A673 (cell line): ENCODE data around the gene NT5C1B. TPM values are rescaled to one million over a fixed set of nuclear protein-coding genes. Genes with fewer than 3 reads are reported as not detected.

Source experiments
- BruUV-seq: library from RNA; stranded (reverse); fragments of 400-500 nt; replicated peaks from 2 replicates; lab custom pipeline; 2021; lab: Mats Ljungman, UMichigan
- CTCF ChIA-PET: fragments of 300-600 bp; sonication (Branson Sonifier 250); formaldehyde crosslinking; loops from one replicate; lab custom pipeline; 2022; ENCODE audit warnings: antibody characterized with exemption; lab: Charles Lee
- POLR2A ChIA-PET: fragments of 300-600 bp; sonication (Branson Sonifier 250); formaldehyde crosslinking; loops from one replicate; lab custom pipeline; 2022; ENCODE audit warnings: antibody characterized with exemption; ENCODE audit not compliant: low non-redundant PET; lab: Charles Lee
- DNase-seq: peaks from one replicate; pipeline ENCODE4 v3.0.0-alpha.2; 2015; ENCODE audit warnings: low spot score
- H3K27ac ChIP-seq: fragments of 200-600 bp; sonication (generic); 2 replicates; pipeline ENCODE4 v1.5.1; 2016; ENCODE audit warnings: mixed run types, low read depth, mild to moderate bottlenecking, mixed read lengths, antibody characterized with exemption, low read length; ENCODE audit not compliant: poor library complexity, severe bottlenecking
- H3K27me3 ChIP-seq: fragments of 200-600 bp; sonication (generic); replicated peaks from 2 replicates; pipeline ENCODE4 v1.6.1; 2017; ENCODE audit warnings: mixed run types, low read depth, mild to moderate bottlenecking, mixed read lengths, antibody characterized with exemption, low read length; ENCODE audit not compliant: insufficient read depth, poor library complexity
- H3K36me3 ChIP-seq: fragments of 200-600 bp; sonication (generic); 2 replicates; pipeline ENCODE4 v1.6.1; 2016; ENCODE audit warnings: mixed run types, mild to moderate bottlenecking, mixed read lengths, antibody characterized with exemption, low read length; ENCODE audit not compliant: insufficient read depth, poor library complexity, severe bottlenecking
- H3K4me1 ChIP-seq: fragments of 200-600 bp; sonication (generic); 2 replicates; pipeline ENCODE4 v1.6.1; 2017; ENCODE audit warnings: mixed run types, mild to moderate bottlenecking, mixed read lengths, antibody characterized with exemption, low read length; ENCODE audit not compliant: insufficient read depth, poor library complexity, severe bottlenecking
- H3K4me3 ChIP-seq: fragments of 200-600 bp; sonication (generic); 2 replicates; pipeline ENCODE4 v1.5.1; 2016; ENCODE audit warnings: low read depth, mixed run types, mild to moderate bottlenecking, mixed read lengths, low read length; ENCODE audit not compliant: poor library complexity, severe bottlenecking
- H3K9me3 ChIP-seq: fragments of 200-600 bp; sonication (generic); 2 replicates; pipeline ENCODE4 v1.6.1; 2016; ENCODE audit warnings: mixed run types, low read depth, mild to moderate bottlenecking, mixed read lengths, antibody characterized with exemption, low read length; ENCODE audit not compliant: poor library complexity, severe bottlenecking
- EZH2 ChIP-seq: fragments of 200-600 bp; sonication (generic); IDR thresholded peaks from 2 replicates; pipeline ENCODE4 v1.6.1; 2017; ENCODE audit warnings: borderline replicate concordance, low read depth, mild to moderate bottlenecking, mixed read lengths, antibody characterized with exemption, low read length; ENCODE audit not compliant: poor library complexity, severe bottlenecking
- intact Hi-C: fragments of 100-400 bp; cut with micrococcal nuclease; formaldehyde crosslinking; loops from one replicate; pipeline ENCODE4 v1.10.0; 2022; ENCODE audit not compliant: unreplicated experiment
- total RNA-seq: library from RNA; stranded (reverse); gene quantifications from 2 replicates; pipeline ENCODE4 v1.2.3, GENCODE V29; 2021
- TF ChIP-seq, protein P1 (sequence below): fragments of 300-800, 200-600 bp; sonication (generic); conservative IDR thresholded peaks from 2 replicates; pipeline ENCODE4 v1.5.1; 2017; ENCODE audit warnings: low read depth, mild to moderate bottlenecking, antibody characterized with exemption, low read length, moderate library complexity, mixed read lengths

Gene NT5C1B
- total RNA-seq, 1 experiment from 2014 or later, result not detected

DNA sequence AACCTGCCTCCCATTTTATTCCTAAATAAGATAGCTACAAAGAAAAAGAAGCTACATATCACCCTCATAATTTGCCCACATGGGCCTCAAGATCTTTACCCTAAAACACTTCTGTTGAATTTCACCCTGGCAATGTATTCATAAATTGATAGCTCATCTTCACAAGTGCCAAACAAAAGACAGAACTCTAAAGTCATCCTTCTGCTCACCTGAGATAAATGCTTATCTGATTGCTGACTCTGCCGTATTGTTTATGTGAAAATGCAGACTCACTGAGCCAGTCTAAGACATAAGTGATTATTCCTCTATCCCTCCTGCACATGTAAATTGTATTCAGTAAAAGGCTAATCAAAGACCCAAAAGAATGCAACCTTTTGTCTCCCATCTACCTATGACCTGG, 30.9 kb downstream of the NT5C1B start:
- Histone ChIP-seq H3K4me3 (no peak overlapping the region), H3K27ac (no peak overlapping the region), H3K27me3 (no peaks in the 10 kb centered on the region), H3K4me1 (peaks cover 15% of the 10 kb centered on the region), H3K9me3 (no peaks in the 10 kb centered on the region), H3K36me3 (peaks cover 15% of the 10 kb centered on the region)
- intact Hi-C loops, result no loop called here
- DNase-seq, result no peak
- POLR2A ChIA-PET, result no interaction called here
- CTCF ChIA-PET, result no interaction called here
- no peak for TF ChIP-seq EZH2
- TF ChIP-seq, protein P1, sequence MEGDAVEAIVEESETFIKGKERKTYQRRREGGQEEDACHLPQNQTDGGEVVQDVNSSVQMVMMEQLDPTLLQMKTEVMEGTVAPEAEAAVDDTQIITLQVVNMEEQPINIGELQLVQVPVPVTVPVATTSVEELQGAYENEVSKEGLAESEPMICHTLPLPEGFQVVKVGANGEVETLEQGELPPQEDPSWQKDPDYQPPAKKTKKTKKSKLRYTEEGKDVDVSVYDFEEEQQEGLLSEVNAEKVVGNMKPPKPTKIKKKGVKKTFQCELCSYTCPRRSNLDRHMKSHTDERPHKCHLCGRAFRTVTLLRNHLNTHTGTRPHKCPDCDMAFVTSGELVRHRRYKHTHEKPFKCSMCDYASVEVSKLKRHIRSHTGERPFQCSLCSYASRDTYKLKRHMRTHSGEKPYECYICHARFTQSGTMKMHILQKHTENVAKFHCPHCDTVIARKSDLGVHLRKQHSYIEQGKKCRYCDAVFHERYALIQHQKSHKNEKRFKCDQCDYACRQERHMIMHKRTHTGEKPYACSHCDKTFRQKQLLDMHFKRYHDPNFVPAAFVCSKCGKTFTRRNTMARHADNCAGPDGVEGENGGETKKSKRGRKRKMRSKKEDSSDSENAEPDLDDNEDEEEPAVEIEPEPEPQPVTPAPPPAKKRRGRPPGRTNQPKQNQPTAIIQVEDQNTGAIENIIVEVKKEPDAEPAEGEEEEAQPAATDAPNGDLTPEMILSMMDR, result no peak
- no TSS peak for BruUV-seq

DNA sequence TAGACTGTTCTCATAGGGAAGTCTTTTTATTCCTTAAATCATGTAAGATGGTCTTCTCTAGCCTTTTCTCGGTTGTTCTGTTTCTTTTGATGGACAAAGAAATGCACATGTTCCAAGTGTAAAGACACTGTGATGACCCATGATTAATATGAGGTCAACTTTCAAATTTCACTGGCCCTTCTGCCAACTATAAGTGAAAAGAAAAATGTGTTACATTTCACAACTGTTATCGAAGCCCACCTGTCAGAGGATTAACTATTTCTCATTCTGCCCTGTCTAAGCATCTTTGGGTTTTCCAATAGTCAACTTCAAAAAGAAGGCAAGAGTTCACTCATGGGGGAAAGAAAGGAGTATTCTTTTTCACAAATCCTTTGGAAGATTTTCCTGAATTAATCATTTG, 32.2 kb downstream of the NT5C1B start:
- Histone ChIP-seq H3K27me3 (no peaks in the 10 kb centered on the region), H3K36me3 (peaks cover 15% of the 10 kb centered on the region), H3K4me3 (no peak overlapping the region), H3K27ac (no peak overlapping the region), H3K4me1 (peaks cover 15% of the 10 kb centered on the region), H3K9me3 (no peaks in the 10 kb centered on the region)
- no TSS peak for BruUV-seq
- TF ChIP-seq, protein P1, result no peak
- TF ChIP-seq EZH2, result no peak
- POLR2A ChIA-PET, result no interaction called here
- no peak for DNase-seq
- intact Hi-C loops, result no loop called here
- CTCF ChIA-PET, result no interaction called here

DNA sequence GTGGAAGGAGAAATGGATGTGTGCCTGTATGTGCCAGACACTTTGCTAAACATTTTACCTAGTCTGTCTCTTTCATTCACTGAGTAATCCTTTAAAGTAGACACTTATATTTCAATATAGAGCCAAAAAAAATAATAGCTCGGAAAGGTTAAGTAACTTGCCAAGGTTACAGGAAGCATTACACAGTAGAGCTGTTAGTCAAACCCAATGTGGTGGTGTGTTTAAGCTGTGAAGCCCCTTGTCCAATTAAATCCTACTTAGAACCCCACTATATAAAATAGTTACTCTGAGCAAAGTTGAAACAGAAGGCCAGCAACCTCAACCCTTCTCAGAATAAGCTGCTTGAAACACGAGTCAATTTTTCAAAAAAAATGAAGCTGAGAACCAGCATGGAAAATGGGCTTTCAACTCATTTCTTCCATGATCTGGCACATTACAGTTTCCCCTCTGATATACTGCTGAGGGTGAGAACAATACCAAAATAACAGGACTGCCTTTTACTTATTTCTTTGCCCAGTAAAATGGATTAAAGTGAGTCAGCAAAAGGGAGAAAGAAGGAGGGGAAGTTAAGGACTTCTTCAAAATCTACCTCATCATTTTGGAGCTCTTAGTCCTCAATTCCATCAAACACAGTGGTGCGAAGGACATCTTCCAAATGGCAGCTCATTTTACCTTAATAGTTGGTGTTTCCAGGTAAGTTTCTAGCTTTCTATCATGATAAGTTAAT, 36.9 kb downstream of the NT5C1B start:
- TF ChIP-seq, protein P1, result no peak
- TF ChIP-seq EZH2, result no peak
- no peak for DNase-seq
- POLR2A ChIA-PET, result no interaction called here
- no peak overlapping the region for H3K27ac ChIP-seq
- no peak overlapping the region for H3K4me3 ChIP-seq
- no peaks in the 10 kb centered on the region for H3K9me3 ChIP-seq
- H3K27me3 ChIP-seq, result no peaks in the 10 kb centered on the region
- intact Hi-C loops, result no loop called here
- H3K36me3 ChIP-seq, result peaks cover 9% of the 10 kb centered on the region
- CTCF ChIA-PET, result no interaction called here
- BruUV-seq, result no TSS peak
- peaks cover 6% of the 10 kb centered on the region for H3K4me1 ChIP-seq
